IMR-90 (cell line): ENCODE data around the gene MLLT10. TPM values are rescaled to one million over a fixed set of nuclear protein-coding genes. Genes with fewer than 3 reads are reported as not detected.

Experiments used
- ATAC-seq: fragments of 200-7000 bp; cut with Tn5 transposase; 2 replicates; pipeline ENCODE4 v1.9.1; 2020; ENCODE audit warnings: low read depth, mild to moderate bottlenecking, moderate library complexity
- BruUV-seq: library from RNA; stranded (reverse); fragments of 400-500 nt; replicated peaks from 2 replicates; lab custom pipeline; 2021; lab: Mats Ljungman, UMichigan
- CTCF ChIA-PET: fragments of 300-600 bp; formaldehyde crosslinking; extraction: SDS; loops from one replicate; lab custom pipeline; 2021; ENCODE audit warnings: antibody characterized with exemption; lab: Yijun Ruan, JAX
- POLR2A ChIA-PET: fragments of 300-600 bp; sonication (Branson Sonifier 250); formaldehyde crosslinking; loops from one replicate; lab custom pipeline; 2022; ENCODE audit warnings: antibody characterized with exemption; ENCODE audit not compliant: unreplicated experiment; lab: Charles Lee
- DNase-seq: peaks from one replicate; pipeline ENCODE4 v3.0.0; 2013
- H2AFZ ChIP-seq: replicated peaks from 2 replicates; pipeline ENCODE3; 2013; ENCODE audit warnings: low read length, mild to moderate bottlenecking; ENCODE audit not compliant: poor library complexity
- H2AK5ac ChIP-seq: 2 replicates; pipeline ENCODE4 v1.6.1; 2013; ENCODE audit warnings: low read depth, low read length, inconsistent platforms
- H2AK9ac ChIP-seq: replicated peaks from 2 replicates; pipeline ENCODE3; 2013; ENCODE audit warnings: mild to moderate bottlenecking, low read depth, low read length, moderate library complexity; ENCODE audit not compliant: poor library complexity
- H2BK120ac ChIP-seq: 2 replicates; pipeline ENCODE4 v1.6.1; 2013; ENCODE audit warnings: low read depth, low read length, inconsistent platforms
- H2BK15ac ChIP-seq: 3 replicates; pipeline ENCODE4 v1.6.1; 2013; ENCODE audit warnings: low read depth, low read length, inconsistent platforms
- H2BK20ac ChIP-seq: 2 replicates; pipeline ENCODE4 v1.6.1; 2013; ENCODE audit warnings: low read depth, mild to moderate bottlenecking, inconsistent platforms, low read length, moderate library complexity
- H2BK5ac ChIP-seq: 2 replicates; pipeline ENCODE4 v1.6.1; 2013; ENCODE audit warnings: mild to moderate bottlenecking, low read depth, low read length, inconsistent platforms; ENCODE audit not compliant: poor library complexity, severe bottlenecking
- H3K14ac ChIP-seq: replicated peaks from 2 replicates; pipeline ENCODE4 v1.6.1; 2013; ENCODE audit warnings: low read depth, low read length, inconsistent platforms
- H3K18ac ChIP-seq: 2 replicates; pipeline ENCODE4 v1.6.1; 2013; ENCODE audit warnings: low read depth, low read length, control low read depth
- H3K23ac ChIP-seq: 2 replicates; pipeline ENCODE4 v1.6.1; 2013; ENCODE audit warnings: low read depth, low read length, inconsistent platforms
- H3K27ac ChIP-seq: 2 replicates; pipeline ENCODE4 v1.5.1; 2013; ENCODE audit warnings: mild to moderate bottlenecking, control low read depth, low read length; ENCODE audit not compliant: insufficient read depth
- H3K27me3 ChIP-seq: 2 replicates; pipeline ENCODE4 v1.6.1; 2013; ENCODE audit warnings: low read length; ENCODE audit not compliant: control insufficient read depth, insufficient read depth
- H3K36me3 ChIP-seq: 2 replicates; pipeline ENCODE4 v1.6.1; 2013; ENCODE audit warnings: low read length, mixed read lengths; ENCODE audit not compliant: control insufficient read depth, insufficient read depth
- H3K4ac ChIP-seq: 2 replicates; pipeline ENCODE4 v1.6.1; 2013; ENCODE audit warnings: low read depth, low read length, inconsistent platforms
- H3K4me1 ChIP-seq: 2 replicates; pipeline ENCODE4 v1.6.1; 2013; ENCODE audit warnings: low read length, mixed read lengths; ENCODE audit not compliant: control insufficient read depth, insufficient read depth
- H3K4me2 ChIP-seq: 2 replicates; pipeline ENCODE4 v1.6.1; 2013; ENCODE audit warnings: low read depth, mild to moderate bottlenecking, control low read depth, low read length, moderate library complexity
- H3K4me3 ChIP-seq: 2 replicates; pipeline ENCODE4 v1.5.1; 2013; ENCODE audit warnings: low read depth, mild to moderate bottlenecking, control low read depth, low read length, moderate library complexity; ENCODE audit not compliant: insufficient read depth
- H3K56ac ChIP-seq: 2 replicates; pipeline ENCODE4 v1.6.1; 2013; ENCODE audit warnings: low read length, inconsistent platforms; ENCODE audit not compliant: insufficient read depth; ENCODE audit errors: extremely low read depth
- H3K79me1 ChIP-seq, 2 experiments: 2 replicates each; pipeline ENCODE4 v1.6.1; 2013; ENCODE audit warnings: low read length in 2 of 2, inconsistent platforms in 1 of 2, low read depth in 1 of 2
- H3K9ac ChIP-seq: 2 replicates; pipeline ENCODE4 v1.6.1; 2013; ENCODE audit warnings: low read depth, low read length, control low read depth
- H3K9me1 ChIP-seq: 2 replicates; pipeline ENCODE4 v1.6.1; 2013; ENCODE audit warnings: low read length, inconsistent platforms; ENCODE audit not compliant: insufficient read depth
- H3K9me3 ChIP-seq: 2 replicates; pipeline ENCODE4 v1.6.1; 2013; ENCODE audit warnings: low read length; ENCODE audit not compliant: control insufficient read depth, insufficient read depth
- H4K20me1 ChIP-seq: 2 replicates; pipeline ENCODE4 v1.6.1; 2013; ENCODE audit warnings: low read length, inconsistent platforms; ENCODE audit not compliant: insufficient read depth
- H4K5ac ChIP-seq: 2 replicates; pipeline ENCODE4 v1.6.1; 2013; ENCODE audit warnings: mild to moderate bottlenecking, low read depth, low read length, control low read depth
- H4K8ac ChIP-seq, 2 experiments: 2 replicates each; pipeline ENCODE4 v1.6.1; 2013; ENCODE audit warnings: low read depth in 2 of 2, low read length in 2 of 2, control low read depth in 1 of 2, inconsistent platforms in 1 of 2
- H4K91ac ChIP-seq: 2 replicates; pipeline ENCODE4 v1.6.1; 2013; ENCODE audit warnings: low read depth, low read length, inconsistent platforms; ENCODE audit not compliant: insufficient read depth
- BHLHE40 ChIP-seq: fragments of 150-350 bp; IDR thresholded peaks from 2 replicates; pipeline ENCODE4 v1.6.1; 2016; ENCODE audit warnings: mild to moderate bottlenecking, low read depth, low read length
- MAFK ChIP-seq: IDR thresholded peaks from 2 replicates; pipeline ENCODE4 v1.6.1; 2012; ENCODE audit warnings: low read depth, low read length, improper control_type of control experiment
- RAD21 ChIP-seq: IDR thresholded peaks from 2 replicates; pipeline ENCODE4 v1.6.1; 2012; ENCODE audit warnings: low read length, improper control_type of control experiment
- RCOR1 ChIP-seq: IDR thresholded peaks from 2 replicates; pipeline ENCODE4 v1.6.1; 2012; ENCODE audit warnings: mild to moderate bottlenecking, low read length, improper control_type of control experiment; ENCODE audit not compliant: insufficient replicate concordance
- WGBS, 2 experiments: methylation state at CpG; one replicate each; pipeline versions ENCODE4 v1.1.5 to v1.1.7; 2013; ENCODE audit warnings: missing lambda C conversion rate in 2 of 2; ENCODE audit not compliant: insufficient read length in 1 of 2; ENCODE audit errors: extremely low coverage in 2 of 2; 5-methylcytosine and 5-hydroxymethylcytosine counted together
- dilution Hi-C: fragments of 300-500 bp; cut with HindIII; formaldehyde crosslinking; loops from one replicate; pipeline ENCODE4 v1.14.3; 2018; ENCODE audit warnings: low sequenced_read_pairs; ENCODE audit not compliant: unreplicated experiment
- in situ Hi-C: fragments of 300-500 bp; cut with MboI; formaldehyde crosslinking; loops from 3 replicates; pipeline ENCODE4 v1.14.3; 2019; ENCODE audit warnings: low sequenced_read_pairs, inconsistent platforms, mixed read lengths
- intact Hi-C: fragments of 100-400 bp; cut with micrococcal nuclease; formaldehyde crosslinking; loops from 2 replicates; pipeline ENCODE4 v1.10.0; 2022
- polyA plus RNA-seq, 3 experiments: library from polyadenylated mRNA; depleted of rRNA; stranded (reverse); fragments of >200 nt; gene quantifications; 2 replicates each; pipeline ENCODE4 v1.2.3, GENCODE V29; 2012; ENCODE audit warnings: low replicate concordance in 1 of 3
- total RNA-seq: library from RNA; depleted of rRNA; stranded (reverse); fragments of >200 nt; gene quantifications from 2 replicates; pipeline ENCODE4 v1.2.3, GENCODE V29; 2012

Gene MLLT10
- total and polyA plus RNA-seq, 2 of the 4 experiments (the other 2 are of a cell fraction) = 22.5 to 29.0 TPM

DNA sequence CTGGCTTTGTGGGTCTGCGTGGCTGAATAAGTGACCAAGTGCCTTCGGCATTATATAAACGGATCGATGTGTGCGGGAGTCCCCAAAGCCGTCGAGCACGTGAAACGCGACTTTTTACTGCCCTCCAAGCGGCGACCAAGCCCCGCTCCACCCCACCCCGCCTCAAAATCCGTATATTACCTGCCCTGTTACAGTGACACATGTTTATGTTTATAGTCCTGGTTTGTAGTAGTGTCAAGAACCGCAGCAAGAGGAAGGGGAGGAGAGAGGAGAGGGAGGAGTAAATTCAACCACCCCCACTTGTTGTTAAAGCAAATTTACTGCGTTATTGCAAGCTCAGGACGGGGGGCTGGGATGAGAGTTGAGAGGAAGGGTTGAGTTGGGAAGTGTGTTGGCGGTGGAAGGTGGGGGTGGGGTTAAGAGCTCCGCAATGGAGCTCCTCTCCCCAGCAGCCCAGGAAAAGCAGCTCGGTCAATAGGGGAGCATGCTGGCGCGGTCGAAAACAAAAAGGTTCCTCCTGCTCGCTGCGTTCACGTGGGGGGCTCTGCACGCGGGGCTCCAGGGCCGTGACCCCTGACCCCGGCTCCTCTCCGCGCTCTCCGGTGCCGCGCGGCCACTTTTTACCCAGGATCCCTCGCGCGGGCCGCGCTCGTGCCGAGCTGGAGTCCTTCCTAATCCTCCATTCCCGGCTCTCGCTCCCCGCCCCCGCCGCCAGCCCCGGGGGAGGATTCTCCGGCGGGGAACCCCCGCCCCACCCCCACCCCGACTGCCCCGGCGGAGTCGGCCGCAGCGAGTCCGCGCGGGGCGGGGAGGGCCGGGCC lies 8.5 kb upstream of the MLLT10 start, which contains the start of gene SKIDA1:
Gene SKIDA1, minus strand, starts transcription at position 316 of the 821 bp plus-strand sequence. CDS start 7,860 bp downstream, outside the sequence.
- Histone ChIP-seq H2BK5ac (peak within 1 kb of the TSS; percentile 93), H4K20me1 (no peaks in the 10 kb centered on the region), H2BK15ac (peak within 1 kb of the TSS; percentile 92; the same call in 2 of the 3 replicates), H3K4me2 (peak within 1 kb of the TSS; percentile 93), H3K23ac (peak within 1 kb of the TSS; percentile 94), H3K9me1 (0 out of 2 replicates have a peak, but pooled peaks cover 3% of the 10 kb centered on the region), H2AFZ (peak within 1 kb of the TSS; percentile 99), H4K5ac (peak within 1 kb of the TSS; percentile 97), H3K9me3 (no peaks in the 10 kb centered on the region), H3K14ac (peak within 1 kb of the TSS; percentile 95), H3K27ac (peak within 1 kb of the TSS; percentile 98), H3K4me1 (peaks cover 3% of the 10 kb centered on the region; the same call in 1 of the 2 replicates), H3K27me3 (no peaks in the 10 kb centered on the region), H4K8ac (peak within 1 kb of the TSS; percentile 93 to 97), H2AK5ac (peak within 1 kb of the TSS; percentile 87), H3K4me3 (peak within 1 kb of the TSS; percentile 62), H3K9ac (peak within 1 kb of the TSS; percentile 93), H2BK120ac (peak within 1 kb of the TSS; percentile 91), H3K18ac (peak within 1 kb of the TSS; percentile 96), H3K56ac (peak within 1 kb of the TSS; percentile 99), H4K91ac (peak within 1 kb of the TSS; percentile 92), H2BK20ac (peak within 1 kb of the TSS; percentile 84; the same call in 1 of the 2 replicates), H3K79me1 (peaks cover 2 to 3% of the 10 kb centered on the region in 2 experiments; a peak in 2 of 4 replicates), H3K4ac (peak within 1 kb of the TSS; percentile 97), H2AK9ac (peak within 1 kb of the TSS; percentile 95), H3K36me3 (no peaks in the 10 kb centered on the region)
- dilution Hi-C loops (no loop called here), intact Hi-C loops (loop anchor here (1.0 to 10.0 kb wide), 4 partner anchors 9 to 429 kb away; partner anchors contain the start of gene MLLT10), in situ Hi-C loops (no loop called here)
- no peak for TF ChIP-seq RAD21
- TF ChIP-seq RCOR1 = no peak
- TF ChIP-seq BHLHE40 = peak; percentile 94
- peak; percentile 34; the same call in 1 of the 2 replicates for TF ChIP-seq MAFK
- CTCF ChIA-PET = interaction anchor here (0.6 to 0.7 kb wide), 2 partner anchors 121 to 147 kb away, joined by 3 to 4 read pairs; no protein-coding TSS in a partner anchor
- DNase-seq = peak; percentile 86
- POLR2A ChIA-PET = interaction anchor here (0.6 to 1.4 kb wide), 3 partner anchors 10 to 199 kb away, joined by 3 to 11 read pairs (median 3); no protein-coding TSS in a partner anchor
- ATAC-seq = peak; percentile 73
- 0% methylated on average over 12 of the region's 64 CpGs; no CpG with 5 or more reads in 1 of the 2 experiments for WGBS, 2 experiments
- no TSS peak for BruUV-seq
